ENCODE measurements around the gene SEC14L2.

The SEC14L2 gene

GRCh38 chr22:30427871-30428270 is 31.1 kb downstream of the SEC14L2 start:
- no peak for DNase-seq (ENCODE audit: extremely low read depth, insufficient read length)
- TF ChIP-seq CTCF (IDR thresholded peaks at IDR 0.05; ENCODE audit: insufficient read depth, low read length, poor library complexity, severe bottlenecking), result no peak
- Histone ChIP-seq H3K36me3 (ENCODE audit: control insufficient read depth, insufficient read depth, low read length) (peaks cover 11% of the 10 kb centered on the region), H3K27me3 (replicated peaks; ENCODE audit: control insufficient read depth, insufficient read depth, low read length) (no peaks in the 10 kb centered on the region), H3K4me3 (replicated peaks; ENCODE audit: low read depth, low read length) (no peak overlapping the region)

GRCh38 chr22:30429887-30430286 is 33.1 kb downstream of the SEC14L2 start:
- no peak for DNase-seq (ENCODE audit: extremely low read depth, insufficient read length)
- H3K36me3 ChIP-seq (ENCODE audit: control insufficient read depth, insufficient read depth, low read length), result peaks cover 11% of the 10 kb centered on the region
- no peaks in the 10 kb centered on the region for H3K27me3 ChIP-seq (replicated peaks; ENCODE audit: control insufficient read depth, insufficient read depth, low read length)
- TF ChIP-seq CTCF (IDR thresholded peaks at IDR 0.05; ENCODE audit: insufficient read depth, low read length, poor library complexity, severe bottlenecking), result no peak
- H3K4me3 ChIP-seq (replicated peaks; ENCODE audit: low read depth, low read length), result no peak overlapping the region

- Histone ChIP-seq H3K4me3 (replicated peaks; ENCODE audit: low read depth, low read length) (no peak overlapping the region), H3K27me3 (replicated peaks; ENCODE audit: control insufficient read depth, insufficient read depth, low read length) (no peaks in the 10 kb centered on the region), H3K36me3 (ENCODE audit: control insufficient read depth, insufficient read depth, low read length) (peaks cover 11% of the 10 kb centered on the region)
- DNase-seq (ENCODE audit: extremely low read depth, insufficient read length), result no peak
- no peak for TF ChIP-seq CTCF (IDR thresholded peaks at IDR 0.05; ENCODE audit: insufficient read depth, low read length, poor library complexity, severe bottlenecking)
Observed at GRCh38 chr22:30430933-30431332, 34.1 kb downstream of the SEC14L2 start.

GRCh38 chr22:30432096-30432495 is 35.3 kb downstream of the SEC14L2 start:
- no peak for DNase-seq (ENCODE audit: extremely low read depth, insufficient read length)
- TF ChIP-seq CTCF (IDR thresholded peaks at IDR 0.05; ENCODE audit: insufficient read depth, low read length, poor library complexity, severe bottlenecking), result no peak
- no peaks in the 10 kb centered on the region for H3K27me3 ChIP-seq (replicated peaks; ENCODE audit: control insufficient read depth, insufficient read depth, low read length)
- H3K36me3 ChIP-seq (ENCODE audit: control insufficient read depth, insufficient read depth, low read length), result peaks cover 11% of the 10 kb centered on the region
- H3K4me3 ChIP-seq (replicated peaks; ENCODE audit: low read depth, low read length), result no peak overlapping the region

- no peak for DNase-seq (ENCODE audit: extremely low read depth, insufficient read length)
- TF ChIP-seq CTCF (IDR thresholded peaks at IDR 0.05; ENCODE audit: insufficient read depth, low read length, poor library complexity, severe bottlenecking), result no peak
- Histone ChIP-seq H3K4me3 (replicated peaks; ENCODE audit: low read depth, low read length) (no peak overlapping the region), H3K36me3 (ENCODE audit: control insufficient read depth, insufficient read depth, low read length) (peaks cover 10% of the 10 kb centered on the region), H3K27me3 (replicated peaks; ENCODE audit: control insufficient read depth, insufficient read depth, low read length) (no peaks in the 10 kb centered on the region)
Observed at GRCh38 chr22:30432520-30432919, 35.7 kb downstream of the SEC14L2 start.

GRCh38 chr22:30433227-30433626 is 36.4 kb downstream of the SEC14L2 start:
- Histone ChIP-seq H3K36me3 (ENCODE audit: control insufficient read depth, insufficient read depth, low read length) (peaks cover 4% of the 10 kb centered on the region), H3K4me3 (replicated peaks; ENCODE audit: low read depth, low read length) (no peak overlapping the region), H3K27me3 (replicated peaks; ENCODE audit: control insufficient read depth, insufficient read depth, low read length) (no peaks in the 10 kb centered on the region)
- no peak for DNase-seq (ENCODE audit: extremely low read depth, insufficient read length)
- TF ChIP-seq CTCF (IDR thresholded peaks at IDR 0.05; ENCODE audit: insufficient read depth, low read length, poor library complexity, severe bottlenecking), result no peak

All from GM06990 (cell line).